ENCODE results near the gene HDLBP.
"Not testable (repeated sequence)": the region's sequence is repeated elsewhere in the genome, so short reads cannot be mapped to it uniquely, and the experiment has no call there.

HDLBP gene

GRCh38 chr2:241339839-241340630, 24.6 kb upstream of the HDLBP start:
- no peak for DNase-seq

GRCh38 chr2:241334813-241335212, 19.3 kb upstream of the HDLBP start:
- no peak for DNase-seq

GRCh38 chr2:241330616-241330981, 15.1 kb upstream of the HDLBP start:
- no peak for DNase-seq

GRCh38 chr2:241329669-241330615, 14.5 kb upstream of the HDLBP start:
- no peak for DNase-seq

- DNase-seq: no peak
Observed at GRCh38 chr2:241325257-241325656, 9.8 kb upstream of the HDLBP start.

GRCh38 chr2:241324775-241325174, 9.3 kb upstream of the HDLBP start:
- no peak for DNase-seq

- DNase-seq: no peak
Observed at GRCh38 chr2:241323778-241324177, 8.3 kb upstream of the HDLBP start.

- no peak for DNase-seq
Observed at GRCh38 chr2:241321886-241322285, 6.4 kb upstream of the HDLBP start.

GRCh38 chr2:241321033-241321432, 5.6 kb upstream of the HDLBP start:
- no peak for DNase-seq

- DNase-seq: no peak
Observed at GRCh38 chr2:241320394-241320793, 4.9 kb upstream of the HDLBP start.

GRCh38 chr2:241318830-241319229, 3.4 kb upstream of the HDLBP start:
- DNase-seq: not testable (repeated sequence)

GRCh38 chr2:241317391-241317790, 1.9 kb upstream of the HDLBP start:
- no peak for DNase-seq

- DNase-seq: no peak
Observed at GRCh38 chr2:241316825-241317224, 1.4 kb upstream of the HDLBP start.

GRCh38 chr2:241315879-241316631, 583 bp upstream of the HDLBP start, which contains the start of gene SEPTIN2:
Gene SEPTIN2, plus strand, starts transcription at chr2:241315925. Its CDS starts 8,308 bp downstream, at chr2:241324233.
- DNase-seq: peak; percentile 67

GRCh38 chr2:241314226-241315092, 1.0 kb downstream of the HDLBP start:
- peak; percentile 46 for DNase-seq

GRCh38 chr2:241313543-241314095, 1.9 kb downstream of the HDLBP start:
- no peak for DNase-seq

GRCh38 chr2:241312082-241312481, 3.4 kb downstream of the HDLBP start:
- DNase-seq: peak; percentile 64

GRCh38 chr2:241310917-241311566, 4.4 kb downstream of the HDLBP start:
- DNase-seq: no peak

GRCh38 chr2:241309684-241310117, 5.8 kb downstream of the HDLBP start:
- peak; percentile 50 for DNase-seq

- no peak for DNase-seq
Observed at GRCh38 chr2:241308832-241309500, 6.5 kb downstream of the HDLBP start.

Data from fibroblast of skin of back (primary cell).